Measurements from ENCODE around the gene EVI5.

Gene EVI5

GRCh38 chr1:92483610-92484471 is 301.1 kb downstream of the EVI5 start:
- DNase-seq (ENCODE audit: low read depth), result peak; percentile 71

GRCh38 chr1:92482665-92483609 is 302.0 kb downstream of the EVI5 start:
- DNase-seq (ENCODE audit: low read depth), result no peak

- DNase-seq (ENCODE audit: low read depth), result no peak
Observed at GRCh38 chr1:92481971-92482664, 302.8 kb downstream of the EVI5 start.

GRCh38 chr1:92481599-92481925 is 303.3 kb downstream of the EVI5 start:
- DNase-seq (ENCODE audit: low read depth), result no peak

- no peak for DNase-seq (ENCODE audit: low read depth)
Observed at GRCh38 chr1:92480813-92481598, 303.9 kb downstream of the EVI5 start.

- DNase-seq (ENCODE audit: low read depth), result no peak
Observed at GRCh38 chr1:92480200-92480812, 304.6 kb downstream of the EVI5 start.

- DNase-seq (ENCODE audit: low read depth), result no peak
Observed at GRCh38 chr1:92479587-92479986, 305.3 kb downstream of the EVI5 start.

GRCh38 chr1:92478393-92478792 is 306.5 kb downstream of the EVI5 start:
- no peak for DNase-seq (ENCODE audit: low read depth)

GRCh38 chr1:92476071-92476631 is 308.8 kb downstream of the EVI5 start:
- peak; percentile 43 for DNase-seq (ENCODE audit: low read depth)

- DNase-seq (ENCODE audit: low read depth), result no peak
Observed at GRCh38 chr1:92475029-92475428, 309.9 kb downstream of the EVI5 start.

- DNase-seq (ENCODE audit: low read depth), result no peak
Observed at GRCh38 chr1:92473781-92474495, 311.0 kb downstream of the EVI5 start.

- DNase-seq (ENCODE audit: low read depth), result no peak
Observed at GRCh38 chr1:92470216-92470615, 314.7 kb downstream of the EVI5 start.

- DNase-seq (ENCODE audit: low read depth), result no peak
Observed at GRCh38 chr1:92466683-92467352, 318.1 kb downstream of the EVI5 start.

GRCh38 chr1:92465256-92465647 is 319.7 kb downstream of the EVI5 start:
- DNase-seq (ENCODE audit: low read depth), result no peak

- no peak for DNase-seq (ENCODE audit: low read depth)
Observed at GRCh38 chr1:92464588-92465255, 320.2 kb downstream of the EVI5 start.

- DNase-seq (ENCODE audit: low read depth), result no peak
Observed at GRCh38 chr1:92461364-92462097, 323.4 kb downstream of the EVI5 start.

GRCh38 chr1:92459871-92460320 is 325.0 kb downstream of the EVI5 start:
- DNase-seq (ENCODE audit: low read depth), result no peak

Measured in activated T-cell treated with anti-CD3 and anti-CD28 coated beads for 48 hours (primary cell).